Rectal smooth muscle tissue (tissue), 1 donor: Measurements from ENCODE around the gene EEF1G.
"Not testable (repeated sequence)": the region's sequence is repeated elsewhere in the genome, so short reads cannot be mapped to it uniquely, and the experiment has no call there.

ENCODE experiments used
- H3K27ac ChIP-seq: one replicate; pipeline ENCODE4 v1.7.0; 2013; ENCODE audit warnings: low read depth, low read length, inconsistent platforms
- H3K27me3 ChIP-seq: one replicate; pipeline ENCODE4 v1.7.0; 2013; ENCODE audit warnings: low read length; ENCODE audit not compliant: control insufficient read depth, insufficient read depth
- H3K36me3 ChIP-seq: one replicate; pipeline ENCODE4 v1.7.0; 2013; ENCODE audit warnings: low read length; ENCODE audit not compliant: control insufficient read depth, insufficient read depth
- H3K4me1 ChIP-seq: one replicate; pipeline ENCODE4 v1.7.0; 2013; ENCODE audit warnings: low read length; ENCODE audit not compliant: control insufficient read depth, insufficient read depth
- H3K4me3 ChIP-seq: one replicate; pipeline ENCODE4 v1.7.0; 2013; ENCODE audit warnings: low read length
- H3K9ac ChIP-seq: one replicate; pipeline ENCODE4 v1.7.0; 2013; ENCODE audit warnings: low read length

The EEF1G gene

DNA sequence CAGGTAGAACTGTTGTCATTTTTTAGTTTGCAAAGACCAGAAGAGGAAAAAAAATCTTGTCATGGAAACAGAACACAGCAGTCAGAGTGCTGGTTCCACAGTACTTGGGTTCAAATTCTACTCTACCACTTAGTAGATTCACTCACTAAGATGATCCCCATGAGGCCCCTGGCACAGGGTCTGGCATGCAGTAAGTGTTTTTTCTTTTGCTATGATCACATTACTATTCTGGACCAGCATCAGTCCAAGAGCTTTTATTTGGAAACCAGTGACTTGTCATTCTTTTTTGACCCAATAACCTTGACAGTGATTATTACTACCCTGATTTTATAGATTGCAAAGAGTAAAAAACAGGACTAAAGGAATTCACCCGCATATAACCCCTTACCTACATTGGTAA lies 4.1 kb downstream of the EEF1G start:
- H3K27me3 ChIP-seq: no peaks in the 10 kb centered on the region
- H3K9ac ChIP-seq: no peak overlapping the region
- H3K4me3 ChIP-seq: no peak overlapping the region
- peaks cover 42% of the 10 kb centered on the region for H3K36me3 ChIP-seq
- no peak overlapping the region for H3K27ac ChIP-seq
- H3K4me1 ChIP-seq: peaks cover 11% of the 10 kb centered on the region

DNA sequence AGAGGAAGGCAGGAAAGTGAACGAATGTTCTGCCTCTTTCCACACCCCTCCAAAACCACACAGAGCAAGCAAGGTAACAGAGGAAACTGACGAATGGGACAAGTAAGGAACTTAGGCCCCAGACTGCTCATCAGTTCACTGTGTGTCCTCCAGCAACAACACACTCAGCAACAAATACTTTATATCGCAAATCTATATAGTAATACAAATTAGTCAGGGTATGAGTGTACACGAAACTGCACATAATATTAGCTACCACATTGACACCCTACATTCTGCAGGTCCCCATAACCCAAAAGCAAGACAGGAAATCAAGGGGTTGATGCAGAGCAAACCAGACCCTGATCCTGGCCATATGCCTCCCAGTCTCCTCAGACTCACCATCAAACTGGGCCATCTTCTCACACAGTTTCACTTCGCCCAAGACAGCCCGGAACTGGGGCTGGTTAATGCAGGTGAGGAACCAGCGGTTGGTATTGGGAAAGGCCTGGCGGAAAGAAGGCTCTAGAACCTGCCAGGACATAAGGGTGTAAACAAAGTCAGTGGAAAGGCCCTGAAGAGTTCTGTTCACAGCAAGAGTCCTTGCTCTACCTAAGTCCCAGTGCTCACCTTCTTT lies 6.6 kb downstream of the EEF1G start:
- H3K9ac ChIP-seq: no peak overlapping the region
- peaks cover 41% of the 10 kb centered on the region for H3K36me3 ChIP-seq
- H3K4me1 ChIP-seq: no peaks in the 10 kb centered on the region
- H3K27me3 ChIP-seq: no peaks in the 10 kb centered on the region
- no peak overlapping the region for H3K27ac ChIP-seq
- H3K4me3 ChIP-seq: no peak overlapping the region

DNA sequence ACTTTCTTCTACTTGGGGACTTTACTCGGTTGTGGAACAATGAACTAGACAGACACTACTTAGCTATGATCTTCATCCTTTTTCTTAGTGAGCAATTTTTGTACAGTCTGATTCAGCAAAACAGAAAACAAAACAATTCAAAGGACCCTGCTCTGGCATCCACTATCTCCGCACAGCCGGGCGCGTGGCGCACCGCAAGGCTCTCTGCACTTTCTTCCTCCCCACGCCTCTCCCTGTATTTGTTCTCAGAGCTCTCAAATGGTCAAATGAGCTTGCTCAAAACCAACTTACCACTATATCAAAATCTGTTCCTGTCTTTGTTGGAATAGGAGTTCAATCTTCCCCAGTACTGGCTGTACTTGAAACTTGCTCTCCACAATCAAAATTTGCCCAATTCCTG lies 7.4 kb downstream of the EEF1G start:
- Histone ChIP-seq H3K4me1 (no peaks in the 10 kb centered on the region), H3K4me3 (no peak overlapping the region), H3K36me3 (peaks cover 36% of the 10 kb centered on the region), H3K27ac (no peak overlapping the region), H3K27me3 (no peaks in the 10 kb centered on the region), H3K9ac (no peak overlapping the region)

DNA sequence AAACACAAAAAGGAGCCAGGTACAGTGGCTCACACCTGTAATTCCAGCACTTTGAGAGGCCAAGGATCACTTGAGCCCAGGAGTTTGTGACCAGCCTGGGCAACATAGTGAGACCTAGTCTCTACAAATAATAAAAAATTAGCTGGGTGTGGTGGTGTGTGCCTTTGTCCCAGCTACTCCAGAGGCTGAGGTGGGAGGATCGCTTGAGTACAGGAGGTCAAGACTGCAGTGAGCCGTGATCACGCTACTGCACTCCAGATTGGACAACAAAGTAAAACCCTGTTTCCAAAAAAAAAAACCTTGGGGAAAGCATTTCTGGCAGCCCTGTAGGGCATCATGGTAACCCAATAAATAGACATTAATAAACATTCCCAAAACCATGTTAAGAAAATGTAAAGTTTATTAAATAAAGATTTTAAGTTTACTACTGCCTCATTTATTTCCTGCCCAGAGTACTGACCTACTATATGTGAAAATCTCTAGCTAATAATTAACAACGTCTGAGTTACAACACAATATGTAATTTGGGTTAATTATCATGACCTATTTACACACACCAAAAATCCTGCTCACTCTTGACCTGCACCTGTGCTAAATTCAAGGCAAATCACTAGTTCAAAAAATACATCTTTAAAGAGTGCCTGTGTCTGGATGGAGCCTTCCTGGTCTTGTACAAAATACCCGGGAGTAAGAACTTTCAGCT lies 8.4 kb downstream of the EEF1G start:
- H3K27ac ChIP-seq: no peak overlapping the region
- H3K4me1 ChIP-seq: peaks cover 5% of the 10 kb centered on the region
- H3K9ac ChIP-seq: no peak overlapping the region
- H3K4me3 ChIP-seq: no peak overlapping the region
- no peaks in the 10 kb centered on the region for H3K27me3 ChIP-seq
- peaks cover 26% of the 10 kb centered on the region for H3K36me3 ChIP-seq

DNA sequence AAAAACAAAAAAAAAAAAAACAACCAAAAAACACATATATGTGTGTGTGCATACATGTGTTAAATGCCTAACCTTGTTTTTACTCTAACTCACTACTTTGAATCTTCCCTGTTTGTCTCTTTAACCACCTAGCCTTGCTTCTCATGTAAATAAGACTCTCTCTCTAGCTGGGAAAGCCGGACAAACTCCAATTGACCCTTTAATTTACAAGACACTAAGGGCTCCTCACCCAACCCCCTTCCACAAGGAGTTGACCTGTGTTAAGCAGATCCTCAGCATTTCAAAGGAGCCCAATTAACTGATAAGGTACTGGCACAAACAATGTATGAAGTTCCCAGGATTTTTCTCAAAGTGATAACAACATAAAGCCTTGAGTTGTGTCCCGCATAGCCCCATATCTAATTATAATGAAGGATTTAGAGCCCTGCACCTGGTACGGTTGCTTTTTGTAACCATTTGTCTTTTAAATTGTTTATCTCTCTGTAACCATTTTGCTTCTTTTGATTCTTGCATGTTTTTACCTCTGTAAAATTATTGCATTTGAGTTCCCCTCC lies 11.9 kb downstream of the EEF1G start:
- Histone ChIP-seq H3K4me1 (peaks cover 13% of the 10 kb centered on the region), H3K36me3 (peaks cover 22% of the 10 kb centered on the region), H3K27ac (peak overlapping the region; percentile 88)
- H3K4me3 ChIP-seq, H3K27me3 ChIP-seq, H3K9ac ChIP-seq: not testable (repeated sequence)

DNA sequence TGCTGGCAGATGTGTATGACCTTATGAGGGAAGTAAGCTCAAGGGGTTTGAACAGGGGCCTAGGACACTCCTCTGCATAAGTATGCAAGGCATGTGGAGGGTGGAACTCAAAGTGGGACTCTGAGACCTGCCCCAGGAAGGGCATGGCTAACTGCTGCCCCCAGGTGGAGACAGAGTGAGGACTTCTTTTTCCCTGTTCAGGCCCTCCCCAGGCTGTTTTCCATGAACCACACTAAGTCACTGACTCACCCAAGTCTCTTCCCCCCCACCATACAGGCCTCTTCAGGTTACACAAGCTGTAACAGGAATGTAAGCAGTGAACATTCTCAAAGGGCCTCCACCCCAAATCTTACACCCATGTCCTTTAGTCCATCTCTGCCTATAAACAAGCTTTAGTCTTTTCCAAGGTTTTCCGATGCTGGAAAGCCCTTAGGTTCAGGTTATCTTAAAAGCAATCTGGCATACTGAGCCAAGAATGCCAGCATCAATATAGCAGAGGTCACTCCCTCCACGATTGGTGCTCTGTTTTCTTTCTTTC lies 13.1 kb downstream of the EEF1G start:
- H3K27ac ChIP-seq: peak overlapping the region; percentile 88
- no peak overlapping the region for H3K9ac ChIP-seq
- no peaks in the 10 kb centered on the region for H3K27me3 ChIP-seq
- peaks cover 16% of the 10 kb centered on the region for H3K36me3 ChIP-seq
- peaks cover 23% of the 10 kb centered on the region for H3K4me1 ChIP-seq
- no peak overlapping the region for H3K4me3 ChIP-seq

DNA sequence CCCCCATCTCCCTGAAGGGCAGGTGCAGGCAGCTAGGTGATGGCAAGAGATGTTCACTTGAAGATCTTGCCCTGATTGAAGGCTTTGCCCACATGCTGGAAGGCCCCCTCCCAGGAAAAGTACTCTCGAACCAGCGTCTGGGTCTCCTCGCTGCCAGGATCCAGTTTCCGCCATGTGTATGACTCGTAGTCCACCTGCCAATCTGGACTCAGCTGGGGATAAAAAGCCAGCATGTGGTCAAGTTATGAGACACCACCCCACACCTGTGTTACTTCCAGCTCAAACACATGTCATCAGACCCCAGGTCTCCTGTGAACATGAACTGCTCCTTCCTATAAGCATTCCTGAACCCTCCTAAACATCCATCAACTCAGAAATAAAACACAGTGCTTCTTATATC lies 14.1 kb downstream of the EEF1G start:
- H3K27ac ChIP-seq: peak overlapping the region; percentile 63
- H3K36me3 ChIP-seq: peaks cover 10% of the 10 kb centered on the region
- H3K4me3 ChIP-seq, H3K9ac ChIP-seq, H3K27me3 ChIP-seq: not testable (repeated sequence)
- peaks cover 23% of the 10 kb centered on the region for H3K4me1 ChIP-seq

DNA sequence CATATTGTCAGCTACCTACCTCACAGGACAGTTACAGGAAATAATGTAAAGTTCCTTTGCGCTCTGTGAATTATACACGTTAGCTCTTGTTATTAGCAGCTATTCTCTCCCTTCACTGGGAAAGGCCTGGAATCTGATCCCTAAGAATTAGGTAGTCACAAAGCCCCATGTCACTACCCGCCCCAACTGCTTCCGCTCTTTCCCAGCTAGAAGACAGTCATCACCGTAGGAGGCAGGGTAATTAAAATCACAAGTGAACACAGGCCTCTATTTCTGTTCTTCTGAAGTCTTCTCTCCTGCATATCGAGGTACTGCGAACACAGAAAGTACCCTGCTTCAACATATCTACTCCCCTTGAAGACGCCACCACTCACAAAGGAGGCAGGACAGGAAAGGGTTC lies 14.5 kb downstream of the EEF1G start:
- H3K36me3 ChIP-seq: peaks cover 10% of the 10 kb centered on the region
- H3K27ac ChIP-seq: peak overlapping the region; percentile 63

DNA sequence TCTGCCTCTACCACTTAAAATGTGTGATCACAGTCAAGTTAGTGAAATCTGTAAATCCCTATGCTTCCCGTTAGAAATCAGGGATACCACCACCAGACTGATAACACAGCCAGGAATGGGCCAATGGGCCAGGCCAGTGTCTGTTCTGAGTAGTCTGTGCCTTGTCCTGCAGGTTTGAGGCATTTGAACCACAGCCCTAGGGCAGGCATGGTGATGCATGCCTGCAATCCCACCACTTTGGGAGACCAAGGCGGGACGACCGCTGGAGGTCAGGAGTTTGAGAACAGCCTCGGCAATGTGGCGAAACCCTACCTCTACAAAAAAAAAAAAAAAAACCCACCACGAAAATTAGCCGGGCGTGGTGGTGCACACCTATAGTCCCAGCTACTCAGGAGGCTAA lies 15.0 kb downstream of the EEF1G start:
- H3K9ac ChIP-seq: no peak overlapping the region
- H3K4me1 ChIP-seq: peaks cover 29% of the 10 kb centered on the region
- no peak overlapping the region for H3K4me3 ChIP-seq
- peak overlapping the region; percentile 45 for H3K27ac ChIP-seq
- peaks cover 10% of the 10 kb centered on the region for H3K36me3 ChIP-seq
- no peaks in the 10 kb centered on the region for H3K27me3 ChIP-seq

More for the DNA sequence above, 14.5 kb downstream of the EEF1G start:
- H3K4me1 ChIP-seq: peaks cover 23% of the 10 kb centered on the region
- no peak overlapping the region for H3K4me3 ChIP-seq
- H3K27me3 ChIP-seq: no peaks in the 10 kb centered on the region
- no peak overlapping the region for H3K9ac ChIP-seq

DNA sequence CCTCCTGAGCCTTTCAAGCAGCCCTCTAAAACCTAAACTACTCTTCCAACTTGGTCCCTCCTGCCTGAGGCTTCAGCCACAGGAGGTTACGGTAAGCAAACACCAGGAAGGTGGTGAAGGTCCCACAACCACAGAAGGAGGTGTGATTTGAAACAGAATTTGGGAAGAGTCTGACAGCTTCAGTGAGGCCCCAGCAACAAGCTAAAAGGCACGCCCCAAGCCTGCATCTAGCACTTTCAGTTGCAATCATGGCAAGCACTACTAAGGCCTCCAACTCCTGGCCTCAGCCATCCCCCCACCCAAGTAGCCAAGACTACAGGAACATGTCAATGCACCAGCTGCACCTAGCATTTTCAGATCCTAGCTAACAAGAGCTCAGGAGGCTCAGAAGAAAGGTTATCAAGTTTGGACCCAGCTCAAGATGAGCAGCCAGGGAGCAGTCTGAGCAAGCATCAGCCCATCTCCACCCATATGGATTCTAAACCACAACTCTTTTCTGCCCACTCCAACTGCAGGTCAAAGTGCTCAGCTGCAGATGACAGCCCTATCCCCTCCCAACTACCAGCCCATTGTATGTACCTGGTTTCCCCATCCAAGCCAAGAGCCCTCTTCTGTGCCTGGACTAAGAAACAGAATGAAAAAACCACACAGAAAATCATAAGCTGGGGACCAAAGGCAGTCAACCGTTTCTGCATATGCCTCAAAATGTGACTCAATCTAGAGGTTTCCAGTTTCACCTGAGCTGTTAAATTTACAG lies 16.6 kb downstream of the EEF1G start:
- H3K9ac ChIP-seq: peak overlapping the region; percentile 16

DNA sequence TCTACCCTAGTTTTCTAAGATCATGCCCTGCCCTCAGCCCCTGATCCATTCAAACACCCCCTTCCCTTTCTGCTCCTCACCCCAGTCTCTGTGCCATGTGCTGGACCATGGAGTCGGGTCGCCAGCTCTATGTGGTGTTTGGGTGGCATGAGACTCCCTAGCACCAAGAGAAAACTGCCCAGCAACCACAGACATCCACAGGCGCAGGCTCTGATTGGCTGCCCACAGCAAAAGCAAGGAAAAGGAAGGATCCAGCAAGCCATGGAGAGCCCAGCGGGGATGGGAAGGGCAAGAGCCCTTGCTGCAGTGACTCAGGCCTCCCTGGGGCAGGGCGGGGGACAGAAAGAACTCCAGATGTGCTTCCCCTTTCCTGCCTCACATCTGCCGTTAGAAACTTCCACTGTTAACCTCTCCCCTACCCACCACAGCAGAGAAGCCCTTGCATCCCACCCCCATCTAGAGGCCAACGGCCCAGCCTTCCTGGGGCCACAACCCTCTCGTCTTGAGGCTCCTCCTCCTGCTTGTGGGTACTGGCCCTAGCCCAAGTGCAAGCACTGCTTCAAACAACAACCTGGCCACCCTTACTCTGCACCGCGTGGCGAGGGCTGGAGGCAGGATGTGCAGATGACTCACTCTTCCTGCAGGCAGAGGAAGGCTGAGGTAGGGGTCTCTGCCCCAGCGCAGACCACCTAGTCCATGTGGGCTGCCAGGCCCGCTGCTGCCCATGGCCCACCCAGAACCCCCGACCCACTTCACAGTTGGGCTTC lies 17.4 kb downstream of the EEF1G start:
- peak overlapping the region; percentile 91 for H3K27ac ChIP-seq
- no peaks in the 10 kb centered on the region for H3K27me3 ChIP-seq
- peaks cover 10% of the 10 kb centered on the region for H3K36me3 ChIP-seq
- H3K4me1 ChIP-seq: peaks cover 46% of the 10 kb centered on the region
- peak overlapping the region; percentile 16 for H3K9ac ChIP-seq
- peak overlapping the region; percentile 40 for H3K4me3 ChIP-seq

More for the DNA sequence above, 16.6 kb downstream of the EEF1G start:
- H3K4me1 ChIP-seq: peaks cover 40% of the 10 kb centered on the region
- H3K36me3 ChIP-seq: peaks cover 10% of the 10 kb centered on the region
- H3K27ac ChIP-seq: peak overlapping the region; percentile 91
- peak overlapping the region; percentile 40 for H3K4me3 ChIP-seq
- H3K27me3 ChIP-seq: no peaks in the 10 kb centered on the region
